Stimulated activated CD4-positive, alpha-beta T cell treated with anti-CD3 and anti-CD28 coated beads, TNF-alpha, amount 100 ng/mL, for 4 hours (primary cell): Measurements from ENCODE around the gene KCND3.

Experiments used
- DNase-seq, 3 experiments: peaks; one replicate each; pipeline ENCODE4 v3.0.0-alpha.2; 2020; ENCODE audit warnings: low read depth in 3 of 3

Gene KCND3

DNA sequence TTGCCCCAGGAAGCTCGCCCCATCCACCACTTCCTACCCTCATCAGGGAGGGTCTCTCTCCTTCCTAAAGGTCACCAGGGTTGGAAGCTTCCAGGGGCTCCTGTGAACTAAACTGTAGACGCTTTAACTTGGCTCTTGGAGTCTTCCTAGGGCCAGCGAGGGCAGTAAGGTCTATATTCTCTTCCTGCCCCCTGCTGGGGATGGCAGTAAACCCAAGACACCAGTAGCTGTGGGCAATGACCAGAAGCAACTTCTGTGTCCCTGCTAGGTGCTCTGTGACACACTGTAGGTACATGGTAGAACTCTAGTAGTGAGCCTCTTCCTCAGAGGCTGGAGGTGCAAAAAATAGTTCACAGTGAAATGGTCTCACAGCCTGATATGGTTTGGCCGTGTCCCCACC is 30.0 kb downstream of the KCND3 start:
- DNase-seq = no peak

GRCh38 chr1:111958851-111959250 is 30.6 kb downstream of the KCND3 start:
- DNase-seq = no peak

- no peak for DNase-seq
These were observed 31.4 kb downstream of the KCND3 start for GRCh38 chr1:111958075-111958474.

- DNase-seq = no peak
These were observed 33.2 kb downstream of the KCND3 start for GRCh38 chr1:111956155-111956771.

DNA sequence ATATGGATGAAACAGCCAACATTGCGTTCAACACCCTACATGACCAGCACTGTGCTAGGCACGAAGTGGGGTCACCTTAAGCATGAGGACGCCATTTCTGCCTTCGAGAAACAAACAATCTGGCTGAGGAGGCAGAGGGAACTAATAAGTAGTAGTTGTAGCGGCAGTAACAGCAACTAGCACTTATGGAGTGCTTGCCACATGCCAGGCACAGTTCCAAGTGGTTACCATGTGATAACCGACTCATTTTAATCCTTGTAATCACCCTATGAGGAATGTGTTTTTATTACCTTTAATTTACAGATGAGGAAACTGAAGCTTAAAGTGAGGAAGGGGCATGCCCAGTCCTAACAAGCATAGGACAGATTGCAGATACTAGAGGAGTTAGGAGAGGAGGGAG is 33.7 kb downstream of the KCND3 start:
- DNase-seq = no peak

DNA sequence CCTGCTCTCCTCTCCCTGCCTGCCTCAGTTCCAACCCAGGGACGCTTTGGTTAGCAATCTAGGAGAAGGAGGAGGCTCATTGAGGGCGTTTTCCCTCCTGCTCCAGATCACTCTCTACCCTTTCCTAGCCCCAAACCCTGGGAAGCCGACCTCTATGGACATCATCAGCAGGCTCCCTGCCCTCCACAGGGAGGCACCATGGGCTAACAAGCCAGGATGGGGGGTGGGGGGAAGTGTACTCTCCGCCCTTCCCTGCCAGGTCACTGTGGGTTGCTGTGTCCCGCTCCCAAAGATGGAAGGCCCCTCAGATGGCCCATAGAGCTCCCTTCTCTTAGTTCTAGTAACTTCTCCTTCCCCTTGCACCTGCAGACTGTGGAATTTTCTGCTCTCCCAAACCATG is 35.7 kb downstream of the KCND3 start:
- no peak for DNase-seq

DNA sequence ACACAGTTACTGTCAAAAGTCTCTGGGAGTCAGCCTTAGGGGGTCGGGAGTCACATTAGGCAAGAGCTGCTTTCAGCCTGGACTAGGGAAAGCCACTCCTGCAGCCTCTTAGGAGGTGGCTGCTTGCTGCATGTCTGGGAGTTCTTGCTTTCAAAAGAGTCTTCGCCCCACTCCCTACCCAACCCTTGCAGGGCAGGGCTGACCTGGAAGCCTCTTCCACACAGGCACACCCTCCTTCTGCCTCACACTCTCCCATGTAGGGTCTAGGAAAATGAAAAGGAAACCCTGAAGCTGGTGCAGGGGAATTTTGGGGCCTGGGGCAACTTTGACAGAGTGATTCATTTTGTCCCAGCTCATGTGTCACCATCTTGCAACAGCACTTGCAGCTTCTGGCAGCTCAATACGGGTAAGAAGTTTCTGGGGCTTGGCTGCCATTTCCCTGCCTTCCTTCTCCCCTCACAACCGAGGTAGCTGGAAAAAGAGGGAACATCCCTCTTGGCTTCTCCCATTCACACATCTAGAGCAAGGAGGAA is 37.3 kb downstream of the KCND3 start:
- no peak for DNase-seq

DNA sequence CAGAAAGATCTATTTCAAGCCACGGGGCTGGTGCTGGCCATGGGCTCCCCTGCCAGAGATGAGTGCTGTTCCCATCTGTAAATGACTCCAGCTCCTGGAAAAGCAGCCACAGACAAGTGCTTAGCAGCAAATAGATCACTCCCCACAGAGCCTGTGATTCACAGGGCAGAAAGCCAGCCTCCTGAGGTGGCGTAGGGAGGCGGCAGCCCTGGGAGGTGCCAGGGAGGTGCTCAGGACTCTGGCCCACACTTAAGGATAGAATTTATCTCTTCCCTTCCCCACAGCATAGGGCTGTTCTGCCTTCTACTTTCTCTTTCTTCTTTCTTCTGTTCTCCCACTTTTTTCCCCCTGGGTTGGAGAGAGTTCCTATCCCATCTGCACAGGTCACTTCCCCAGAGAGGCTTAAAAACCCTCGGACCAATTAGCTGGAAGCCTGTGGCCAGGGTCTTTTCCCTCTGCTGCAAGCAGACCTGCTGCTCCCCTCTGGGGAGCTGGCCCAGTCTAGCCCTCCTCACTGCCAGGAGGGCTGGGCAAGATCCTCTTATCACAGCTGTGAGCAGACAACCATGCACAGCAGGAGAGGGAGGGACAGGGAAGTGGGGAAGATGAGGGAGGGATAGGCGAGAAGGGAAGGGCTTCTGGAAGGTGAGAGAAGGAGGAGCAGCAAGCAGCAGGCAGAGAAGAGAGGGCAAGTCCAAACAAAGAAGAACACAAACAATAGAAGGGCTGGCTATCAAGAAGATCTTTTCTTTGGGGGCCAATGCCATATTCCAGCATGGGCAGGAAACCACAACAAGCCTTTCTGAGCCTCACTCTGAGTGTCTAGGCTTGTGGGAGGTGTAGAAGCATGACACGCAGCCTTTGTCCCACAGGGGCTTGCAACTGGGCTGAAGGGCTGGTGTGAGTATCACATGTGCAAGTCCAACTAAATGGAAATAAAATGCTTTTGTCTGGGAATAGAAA is 41.0 kb downstream of the KCND3 start:
- no peak for DNase-seq

- no peak for DNase-seq
These were observed 45.4 kb downstream of the KCND3 start for GRCh38 chr1:111943846-111944749.

DNA sequence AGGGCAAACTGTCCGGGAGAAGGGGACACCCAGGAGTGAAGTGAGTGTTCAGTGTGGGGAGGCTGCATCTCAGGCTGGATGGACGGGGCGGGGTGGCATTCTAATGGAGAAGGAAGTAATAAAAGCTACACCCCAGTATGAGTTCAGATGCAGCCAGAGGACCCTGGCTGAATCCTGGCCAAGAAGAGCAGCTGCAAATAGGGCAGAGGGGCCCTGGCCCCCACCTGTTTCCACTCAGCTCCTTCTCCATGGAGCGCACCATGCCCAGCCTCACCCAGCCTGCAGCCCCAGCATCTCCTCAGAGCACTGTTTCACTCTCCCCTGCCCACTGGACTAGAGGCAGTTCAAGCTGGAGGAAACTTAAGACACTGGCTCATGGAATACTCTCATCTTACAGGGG is 46.4 kb downstream of the KCND3 start:
- DNase-seq = no peak

DNA sequence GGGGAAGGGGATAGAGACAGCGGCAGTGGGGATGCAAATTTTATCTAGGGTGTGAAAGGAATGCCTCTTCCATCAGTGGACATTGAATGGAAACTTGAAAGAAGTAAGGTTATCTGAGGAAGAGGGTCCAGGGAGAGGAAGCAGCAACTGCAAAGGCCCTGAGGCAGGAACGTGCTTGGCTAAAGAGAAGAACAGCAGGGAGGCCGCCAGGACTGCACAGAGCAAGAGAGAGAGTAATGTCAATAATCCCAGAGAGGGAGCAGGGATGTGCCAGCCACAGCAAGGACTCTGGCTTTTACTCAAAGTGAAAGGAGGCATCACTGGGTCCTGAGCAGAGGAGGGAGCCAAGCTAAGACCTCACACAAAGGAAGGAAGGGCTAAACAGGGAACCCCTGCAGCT is 50.9 kb downstream of the KCND3 start:
- DNase-seq = no peak

- no peak for DNase-seq
These were observed 51.3 kb downstream of the KCND3 start for GRCh38 chr1:111938123-111938522.

GRCh38 chr1:111937147-111937725 is 52.2 kb downstream of the KCND3 start:
- no peak for DNase-seq

- no peak for DNase-seq
These were observed 55.2 kb downstream of the KCND3 start for GRCh38 chr1:111934106-111934852.

- no peak for DNase-seq
These were observed 59.1 kb downstream of the KCND3 start for GRCh38 chr1:111930356-111930755.

DNA sequence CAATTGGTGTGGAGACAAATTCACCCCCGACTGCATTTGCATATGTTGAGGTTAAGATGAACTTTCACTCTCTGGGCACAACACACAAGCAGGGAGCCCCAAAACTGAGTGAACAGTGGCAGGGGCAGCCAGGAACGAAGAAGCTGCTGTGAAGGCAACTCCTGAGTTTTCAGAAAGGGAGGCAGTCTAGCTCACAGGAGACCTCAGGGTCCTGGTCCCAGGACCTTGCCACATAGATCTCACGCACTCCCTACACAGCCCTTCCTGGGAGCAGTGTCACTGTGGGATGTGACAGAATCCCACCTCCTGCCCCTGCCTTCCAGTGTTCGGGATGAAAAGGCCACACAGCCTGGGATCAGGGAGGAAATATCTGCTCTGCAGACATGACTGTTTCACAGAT is 60.9 kb downstream of the KCND3 start:
- DNase-seq = no peak

GRCh38 chr1:111927652-111928051 is 61.8 kb downstream of the KCND3 start:
- no peak for DNase-seq

DNA sequence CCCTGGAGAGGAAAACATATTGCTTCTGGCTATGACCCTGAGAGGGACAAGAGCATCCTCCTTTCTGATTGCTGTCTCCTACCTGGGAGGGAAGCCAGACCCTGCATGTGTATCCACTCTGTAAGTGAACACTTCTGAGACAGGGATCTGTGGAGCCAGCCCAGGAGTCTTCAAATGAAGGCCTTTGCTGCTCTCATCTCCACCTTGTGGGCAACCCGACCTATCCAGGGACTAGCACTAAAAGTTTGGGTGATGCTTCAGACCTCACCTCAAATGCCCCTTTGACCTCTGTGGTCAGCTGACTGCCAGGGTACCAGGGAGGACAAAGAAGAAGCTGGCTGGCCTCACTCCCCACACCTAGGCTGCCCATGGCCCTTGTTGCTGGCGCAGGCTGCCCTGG is 64.7 kb downstream of the KCND3 start:
- no peak for DNase-seq

DNA sequence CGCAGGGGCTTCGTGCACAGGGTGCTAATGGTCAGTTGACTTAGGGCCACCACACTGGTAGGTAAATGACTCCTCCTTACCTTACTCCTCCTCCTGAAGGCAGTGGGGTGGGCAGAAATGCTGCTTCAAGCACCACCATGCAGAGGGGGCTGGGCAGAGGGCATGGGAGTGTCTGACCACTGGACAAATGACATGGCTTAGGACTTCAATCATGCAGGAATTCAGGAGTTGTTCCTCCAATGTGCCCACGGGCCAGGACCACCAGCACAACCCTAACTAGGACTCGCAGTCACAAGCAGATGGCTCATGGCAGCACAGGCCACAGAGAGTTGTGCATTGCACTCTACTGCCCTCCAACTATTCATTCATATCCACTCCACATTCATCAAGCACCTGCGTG is 65.7 kb downstream of the KCND3 start:
- DNase-seq = no peak

- no peak for DNase-seq
These were observed 67.5 kb downstream of the KCND3 start for GRCh38 chr1:111921948-111922347.
